Activated CD8-positive, alpha-beta T cell treated with anti-CD3 and anti-CD28 coated beads, Interleukin-2, amount 10 ng/mL, durations not matched to agents 7 days and 5 days (primary cell): ENCODE data around the gene WHRN. TPM values are rescaled to one million over a fixed set of nuclear protein-coding genes. Genes with fewer than 3 reads are reported as not detected.
A peak's percentile ranks its signal among the peaks of the same experiment; 100 is the strongest.

Experiments used
- ATAC-seq: fragments of 150-1000 bp; cut with Tn5 transposase; one replicate; pipeline ENCODE4 v1.10.0; 2021; ENCODE audit warnings: moderate library complexity
- CTCF ChIA-PET: fragments of 350-600 bp; sonication (Branson Sonifier 250); formaldehyde crosslinking; loops from one replicate; lab custom pipeline; 2021; ENCODE audit warnings: antibody characterized with exemption; lab: Charles Lee
- POLR2A ChIA-PET: fragments of 350-600 bp; sonication (Branson Sonifier 250); formaldehyde crosslinking; loops from one replicate; lab custom pipeline; 2021; ENCODE audit warnings: antibody characterized with exemption; lab: Charles Lee
- DNase-seq: peaks from one replicate; pipeline ENCODE4 v3.0.0-alpha.2; 2020
- H3K27ac Mint-ChIP-seq: one replicate; pipeline ENCODE4 v1.8.0; 2021; ENCODE audit warnings: mild to moderate bottlenecking, mixed read lengths
- H3K27me3 Mint-ChIP-seq: one replicate; pipeline ENCODE4 v1.8.0; 2021; ENCODE audit warnings: low read depth, mixed read lengths
- H3K36me3 Mint-ChIP-seq: one replicate; pipeline ENCODE4 v1.8.0; 2021; ENCODE audit warnings: low read depth, mixed read lengths
- H3K4me1 Mint-ChIP-seq: one replicate; pipeline ENCODE4 v1.8.0; 2021; ENCODE audit warnings: low read depth, mixed read lengths
- H3K4me3 Mint-ChIP-seq: one replicate; pipeline ENCODE4 v1.8.0; 2021; ENCODE audit warnings: mild to moderate bottlenecking, mixed read lengths
- H3K9me3 Mint-ChIP-seq: one replicate; pipeline ENCODE4 v1.8.0; 2022; ENCODE audit warnings: mixed read lengths; ENCODE audit not compliant: insufficient read depth
- total RNA-seq, 2 experiments: library from RNA; stranded (reverse); gene quantifications; one replicate each; pipeline ENCODE4 v1.2.3, GENCODE V29; 2021

WHRN gene
- total RNA-seq, 2 experiments from 2014 or later = 2.6 to 4.1 TPM

- ATAC-seq = peak; percentile 81
Measured at GRCh38 chr9:114385397-114386181, 119.7 kb downstream of the WHRN start.

GRCh38 chr9:114384836-114385396 is 120.4 kb downstream of the WHRN start:
- ChIA-PET POLR2A (interaction anchor here (0.7 to 11.1 kb wide), 18 partner anchors 7 to 867 kb away, joined by 3 to 407 read pairs (median 4); no protein-coding TSS in a partner anchor), CTCF (interaction anchor here (0.6 to 11.0 kb wide), 10 partner anchors 10 to 306 kb away, joined by 3 to 116 read pairs (median 12); no protein-coding TSS in a partner anchor)
- Mint-ChIP-seq H3K27ac (peak overlapping the region; percentile 95), H3K4me1 (peaks cover 47% of the 10 kb centered on the region), H3K27me3 (no peaks in the 10 kb centered on the region), H3K4me3 (peak overlapping the region; percentile 99), H3K36me3 (peaks cover 96% of the 10 kb centered on the region), H3K9me3 (no peaks in the 10 kb centered on the region)
- DNase-seq = no peak
- ATAC-seq = no peak

More at GRCh38 chr9:114385397-114386181, 119.7 kb downstream of the WHRN start:
- peak overlapping the region; percentile 95 for H3K27ac Mint-ChIP-seq
- peaks cover 96% of the 10 kb centered on the region for H3K36me3 Mint-ChIP-seq
- H3K9me3 Mint-ChIP-seq = no peaks in the 10 kb centered on the region
- ChIA-PET POLR2A (interaction anchor here (0.6 to 11.1 kb wide), 21 partner anchors 8 to 975 kb away, joined by 3 to 407 read pairs (median 4); partner anchors contain the start of genes ATP6V1G1, C9orf43 and POLE3), CTCF (interaction anchor here (1.0 to 11.0 kb wide), 10 partner anchors 10 to 305 kb away, joined by 3 to 116 read pairs (median 16); no protein-coding TSS in a partner anchor)
- peak overlapping the region; percentile 99 for H3K4me3 Mint-ChIP-seq
- H3K27me3 Mint-ChIP-seq = no peaks in the 10 kb centered on the region
- DNase-seq = peak; percentile 95
- H3K4me1 Mint-ChIP-seq = peaks cover 50% of the 10 kb centered on the region

- H3K27ac Mint-ChIP-seq = peak overlapping the region; percentile 95
- ATAC-seq = no peak
- H3K27me3 Mint-ChIP-seq = no peaks in the 10 kb centered on the region
- ChIA-PET CTCF (interaction anchor here (0.6 to 11.0 kb wide), 8 partner anchors 12 to 269 kb away, joined by 3 to 116 read pairs (median 10); no protein-coding TSS in a partner anchor), POLR2A (interaction anchor here (0.7 to 11.1 kb wide), 7 partner anchors 6 to 307 kb away, joined by 3 to 407 read pairs (median 10); no protein-coding TSS in a partner anchor)
- DNase-seq = no peak
- H3K4me1 Mint-ChIP-seq = peaks cover 47% of the 10 kb centered on the region
- H3K4me3 Mint-ChIP-seq = peak overlapping the region; percentile 99
- no peaks in the 10 kb centered on the region for H3K9me3 Mint-ChIP-seq
- H3K36me3 Mint-ChIP-seq = peaks cover 96% of the 10 kb centered on the region
Measured at GRCh38 chr9:114384341-114384740, 120.9 kb downstream of the WHRN start.

- peaks cover 47% of the 10 kb centered on the region for H3K4me1 Mint-ChIP-seq
- H3K4me3 Mint-ChIP-seq = peak overlapping the region; percentile 99
- H3K9me3 Mint-ChIP-seq = no peaks in the 10 kb centered on the region
- DNase-seq = peak; percentile 63
- no peak for ATAC-seq
- peaks cover 96% of the 10 kb centered on the region for H3K36me3 Mint-ChIP-seq
- ChIA-PET POLR2A (interaction anchor here (1.9 to 11.1 kb wide), 4 partner anchors 9 to 30 kb away, joined by 4 to 407 read pairs (median 38); no protein-coding TSS in a partner anchor), CTCF (interaction anchor here (0.9 to 11.0 kb wide), 5 partner anchors 12 to 44 kb away, joined by 3 to 116 read pairs (median 6); no protein-coding TSS in a partner anchor)
- H3K27me3 Mint-ChIP-seq = no peaks in the 10 kb centered on the region
- peak overlapping the region; percentile 95 for H3K27ac Mint-ChIP-seq
Measured at GRCh38 chr9:114383521-114384231, 121.6 kb downstream of the WHRN start.

GRCh38 chr9:114382699-114383520 is 122.4 kb downstream of the WHRN start:
- Mint-ChIP-seq H3K4me3 (peak overlapping the region; percentile 99), H3K4me1 (peaks cover 53% of the 10 kb centered on the region), H3K27me3 (no peaks in the 10 kb centered on the region), H3K36me3 (peaks cover 97% of the 10 kb centered on the region), H3K9me3 (no peaks in the 10 kb centered on the region), H3K27ac (peak overlapping the region; percentile 95)
- ATAC-seq (no peak), DNase-seq (peak; percentile 67)
- POLR2A ChIA-PET = interaction anchor here (1.4 to 11.1 kb wide), 3 partner anchors 10 to 15 kb away, joined by 4 to 407 read pairs (median 5); no protein-coding TSS in a partner anchor
- CTCF ChIA-PET = interaction anchor here (1.1 to 11.0 kb wide), 5 partner anchors 8 to 29 kb away, joined by 3 to 116 read pairs (median 4); no protein-coding TSS in a partner anchor

- DNase-seq (no peak), ATAC-seq (no peak)
- Mint-ChIP-seq H3K36me3 (peaks cover 95% of the 10 kb centered on the region), H3K9me3 (no peaks in the 10 kb centered on the region), H3K4me1 (peaks cover 86% of the 10 kb centered on the region), H3K27me3 (no peaks in the 10 kb centered on the region), H3K4me3 (peak overlapping the region; percentile 34), H3K27ac (peak overlapping the region; percentile 91)
- ChIA-PET POLR2A (interaction anchor here (1.3 to 4.3 kb wide), 2 partner anchors 8 to 12 kb away, joined by 7 to 45 read pairs; partner anchors contain the start of gene AKNA), CTCF (interaction anchor here (0.8 to 1.9 kb wide), 5 partner anchors 10 to 32 kb away, joined by 3 to 6 read pairs (median 3); no protein-coding TSS in a partner anchor)
Measured at GRCh38 chr9:114378883-114379282, 126.4 kb downstream of the WHRN start.

GRCh38 chr9:114378016-114378415 is 127.3 kb downstream of the WHRN start:
- Mint-ChIP-seq H3K9me3 (no peaks in the 10 kb centered on the region), H3K27me3 (no peaks in the 10 kb centered on the region), H3K4me1 (peaks cover 90% of the 10 kb centered on the region), H3K36me3 (peaks cover 93% of the 10 kb centered on the region), H3K4me3 (peak overlapping the region; percentile 56), H3K27ac (peak overlapping the region; percentile 91)
- no peak for ATAC-seq
- DNase-seq = no peak
- ChIA-PET POLR2A (interaction anchor here (1.4 to 4.3 kb wide), 3 partner anchors 9 to 13 kb away, joined by 5 to 45 read pairs (median 11); partner anchors contain the start of gene AKNA), CTCF (interaction anchor here (1.9 to 2.4 kb wide), 2 partner anchors 9 to 10 kb away, joined by 4 to 8 read pairs; partner anchors contain the start of gene AKNA)

- no peaks in the 10 kb centered on the region for H3K27me3 Mint-ChIP-seq
- H3K27ac Mint-ChIP-seq = peak overlapping the region; percentile 91
- H3K4me3 Mint-ChIP-seq = peak overlapping the region; percentile 37
- H3K4me1 Mint-ChIP-seq = peaks cover 90% of the 10 kb centered on the region
- no peak for DNase-seq
- no peaks in the 10 kb centered on the region for H3K9me3 Mint-ChIP-seq
- POLR2A ChIA-PET = interaction anchor here (0.7 to 4.3 kb wide), 4 partner anchors 9 to 24 kb away, joined by 4 to 45 read pairs (median 8); partner anchors contain the start of gene AKNA
- no peak for ATAC-seq
- H3K36me3 Mint-ChIP-seq = peaks cover 92% of the 10 kb centered on the region
- CTCF ChIA-PET = interaction anchor here (2.4 kb wide), 1 partner anchor 11 kb away, joined by 8 read pairs; the partner anchor contains the start of gene AKNA
Measured at GRCh38 chr9:114376586-114377445, 128.5 kb downstream of the WHRN start.

- DNase-seq (peak; percentile 60), ATAC-seq (no peak)
- ChIA-PET CTCF (interaction anchor here (1.0 to 1.1 kb wide), 3 partner anchors 10 to 15 kb away, joined by 4 to 6 read pairs (median 6); partner anchors contain the start of gene AKNA), POLR2A (interaction anchor here (2.6 to 15.0 kb wide), 3 partner anchors 10 to 11 kb away, joined by 11 to 407 read pairs (median 45); partner anchors contain the start of gene AKNA)
- H3K27me3 Mint-ChIP-seq = no peaks in the 10 kb centered on the region
- H3K9me3 Mint-ChIP-seq = no peaks in the 10 kb centered on the region
- H3K36me3 Mint-ChIP-seq = peaks cover 94% of the 10 kb centered on the region
- peaks cover 93% of the 10 kb centered on the region for H3K4me1 Mint-ChIP-seq
- H3K4me3 Mint-ChIP-seq = peak overlapping the region; percentile 40
- H3K27ac Mint-ChIP-seq = peak overlapping the region; percentile 84
Measured at GRCh38 chr9:114375386-114376175, 129.7 kb downstream of the WHRN start.
